NOMO-1 (cell line): ENCODE measurements around the gene NFE2L3.
A peak's percentile ranks its signal among the peaks of the same experiment; 100 is the strongest.

Experiments
- DNase-seq, 2 experiments: peaks; one replicate each; lab custom pipeline; 2025; ENCODE audit not compliant: unreplicated experiment in 2 of 2; lab: John Stamatoyannopoulos, UW

Gene NFE2L3

DNA sequence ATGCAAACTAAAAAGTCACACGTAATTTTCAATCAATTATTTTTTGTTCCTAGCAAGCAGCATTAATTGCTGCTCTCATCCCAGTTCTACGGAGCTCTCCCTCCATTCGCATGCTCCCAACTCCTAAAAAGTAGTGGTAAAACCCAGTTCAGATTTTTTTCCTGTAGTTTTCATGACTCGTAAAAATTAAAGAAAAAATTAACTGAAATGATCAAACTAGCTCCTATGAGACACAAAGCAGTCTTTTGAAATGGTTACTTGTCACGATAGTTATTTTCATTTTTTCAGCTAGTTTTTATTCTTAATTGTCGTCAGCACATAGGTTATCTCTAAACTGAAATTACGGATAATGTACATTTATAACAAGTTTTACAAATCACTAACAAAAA, 46.8 kb downstream of the NFE2L3 start:
- no peak for DNase-seq

DNA sequence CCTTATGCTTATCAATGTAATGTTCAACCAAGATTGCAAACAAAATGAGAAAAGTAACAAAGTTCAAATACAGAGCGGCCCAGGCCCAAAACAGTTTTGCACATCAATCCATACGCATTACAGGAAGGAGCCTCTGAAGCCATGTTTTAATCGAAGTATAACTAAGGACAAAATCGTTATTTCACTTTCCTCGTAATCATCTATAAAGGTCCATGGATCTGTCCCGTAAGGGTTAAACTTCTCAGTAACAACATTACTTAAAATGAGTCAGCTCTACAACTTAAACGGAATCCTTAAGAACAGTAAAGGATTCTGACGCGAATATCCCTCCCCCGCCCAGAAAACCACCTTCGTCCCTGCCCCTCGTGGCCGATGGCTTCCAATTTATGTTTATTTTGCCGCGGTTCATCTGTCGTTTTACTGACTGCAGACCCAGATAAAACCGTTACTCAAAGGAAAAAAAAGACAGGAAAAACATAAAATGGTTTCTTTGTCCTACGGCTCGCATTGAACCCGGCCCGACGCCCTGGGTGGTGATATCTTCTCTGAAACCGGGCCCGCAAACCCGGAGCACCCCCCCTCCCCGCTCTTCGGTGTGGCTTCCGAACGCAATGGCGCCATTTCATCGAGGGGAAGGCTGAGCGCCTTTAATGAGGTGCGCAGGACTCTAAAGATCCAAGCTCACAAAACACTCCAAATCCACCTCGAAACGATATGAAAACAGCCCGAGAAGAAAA, 47.5 kb downstream of the NFE2L3 start:
- peak in 1 of 2 experiments; percentile 73 for DNase-seq

DNA sequence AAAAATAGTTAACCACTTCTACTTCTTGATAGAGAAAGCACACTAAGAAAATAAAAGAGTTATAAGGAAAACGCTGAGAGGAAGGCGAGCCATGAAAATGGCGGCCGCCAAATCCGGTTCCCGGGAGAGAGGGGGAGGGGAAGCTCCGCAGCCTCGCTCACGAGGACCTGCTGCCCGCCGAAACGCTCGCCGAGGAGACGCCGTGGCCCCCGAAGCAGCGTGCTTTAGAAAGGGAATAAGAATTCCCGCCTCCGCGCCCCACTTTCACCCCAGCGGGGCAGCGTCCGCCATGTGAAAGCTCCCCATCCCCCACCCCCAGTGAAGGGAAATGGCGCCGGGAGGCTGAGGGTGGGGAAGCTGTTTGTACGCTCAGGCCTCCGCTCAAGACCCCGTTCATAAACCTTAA, 48.0 kb downstream of the NFE2L3 start:
- peak; percentile 73 for DNase-seq

DNA sequence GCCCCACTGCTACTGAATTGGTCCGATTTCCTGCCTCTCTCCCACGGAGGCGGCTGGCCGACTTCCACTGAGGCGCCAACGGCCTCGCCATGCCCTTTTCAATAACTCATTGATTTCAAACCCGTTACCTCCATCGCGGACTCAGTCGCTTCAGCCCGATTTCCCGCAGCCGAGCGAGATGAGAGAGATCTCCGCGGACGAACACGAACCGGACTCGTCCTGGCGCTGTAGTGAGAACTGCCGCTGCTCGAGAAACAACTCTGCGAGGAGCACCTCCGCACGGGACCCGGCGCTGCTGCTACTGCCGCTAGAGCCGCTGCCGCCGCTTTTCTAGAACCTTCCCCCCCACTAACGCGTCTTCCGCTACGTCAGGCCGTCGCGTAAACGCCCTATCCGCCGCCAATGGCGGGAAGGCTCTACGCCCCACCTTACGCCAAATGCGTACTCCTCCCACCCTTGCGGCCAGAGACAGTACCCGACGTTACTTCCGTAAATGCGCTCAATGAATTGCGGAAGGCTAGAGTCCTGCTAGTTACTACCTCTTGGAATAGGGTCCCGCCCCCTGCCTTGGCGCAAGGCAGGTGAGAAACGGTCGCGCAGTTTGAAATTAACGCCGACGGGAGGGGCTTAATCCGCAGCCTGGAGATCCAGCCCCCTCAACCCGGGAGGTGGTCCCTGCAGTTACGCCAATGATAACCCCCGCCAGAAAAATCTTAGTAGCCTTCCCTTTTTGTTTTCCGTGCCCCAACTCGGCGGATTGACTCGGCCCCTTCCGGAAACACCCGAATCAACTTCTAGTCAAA, 48.6 kb downstream of the NFE2L3 start, which contains the start of gene HNRNPA2B1:
Gene HNRNPA2B1 (minus strand): TSS at position 303 of the 803 bp plus-strand sequence. CDS start 169 bp downstream, at position 134.
- DNase-seq: peak; percentile 97 to 99

DNA sequence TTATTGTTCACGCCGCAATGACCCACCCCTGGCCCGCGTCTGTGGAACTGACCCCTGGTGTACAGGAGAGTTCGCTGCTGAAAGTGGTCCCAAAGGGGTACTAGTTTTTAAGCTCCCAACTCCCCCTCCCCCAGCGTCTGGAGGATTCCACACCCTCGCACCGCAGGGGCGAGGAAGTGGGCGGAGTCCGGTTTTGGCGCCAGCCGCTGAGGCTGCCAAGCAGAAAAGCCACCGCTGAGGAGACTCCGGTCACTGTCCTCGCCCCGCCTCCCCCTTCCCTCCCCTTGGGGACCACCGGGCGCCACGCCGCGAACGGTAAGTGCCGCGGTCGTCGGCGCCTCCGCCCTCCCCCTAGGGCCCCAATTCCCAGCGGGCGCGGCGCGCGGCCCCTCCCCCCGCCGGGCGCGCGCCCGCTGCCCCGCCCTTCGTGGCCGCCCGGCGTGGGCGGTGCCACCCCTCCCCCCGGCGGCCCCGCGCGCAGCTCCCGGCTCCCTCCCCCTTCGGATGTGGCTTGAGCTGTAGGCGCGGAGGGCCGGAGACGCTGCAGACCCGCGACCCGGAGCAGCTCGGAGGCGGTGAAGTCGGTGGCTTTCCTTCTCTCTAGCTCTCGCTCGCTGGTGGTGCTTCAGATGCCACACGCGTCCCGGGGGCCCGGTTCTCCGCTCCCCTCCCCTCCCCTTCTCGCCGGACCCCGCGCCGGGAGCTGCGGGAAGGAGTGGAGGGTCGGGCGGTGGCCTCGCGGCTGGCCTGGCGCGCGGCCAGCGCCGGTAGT, 49.4 kb downstream of the NFE2L3 start, which contains the start of gene CBX3:
Gene CBX3 (plus strand): TSS at position 499 of the 772 bp plus-strand sequence. CDS start 1,254 bp downstream, outside the sequence.
- peak; percentile 94 to 95 for DNase-seq

DNA sequence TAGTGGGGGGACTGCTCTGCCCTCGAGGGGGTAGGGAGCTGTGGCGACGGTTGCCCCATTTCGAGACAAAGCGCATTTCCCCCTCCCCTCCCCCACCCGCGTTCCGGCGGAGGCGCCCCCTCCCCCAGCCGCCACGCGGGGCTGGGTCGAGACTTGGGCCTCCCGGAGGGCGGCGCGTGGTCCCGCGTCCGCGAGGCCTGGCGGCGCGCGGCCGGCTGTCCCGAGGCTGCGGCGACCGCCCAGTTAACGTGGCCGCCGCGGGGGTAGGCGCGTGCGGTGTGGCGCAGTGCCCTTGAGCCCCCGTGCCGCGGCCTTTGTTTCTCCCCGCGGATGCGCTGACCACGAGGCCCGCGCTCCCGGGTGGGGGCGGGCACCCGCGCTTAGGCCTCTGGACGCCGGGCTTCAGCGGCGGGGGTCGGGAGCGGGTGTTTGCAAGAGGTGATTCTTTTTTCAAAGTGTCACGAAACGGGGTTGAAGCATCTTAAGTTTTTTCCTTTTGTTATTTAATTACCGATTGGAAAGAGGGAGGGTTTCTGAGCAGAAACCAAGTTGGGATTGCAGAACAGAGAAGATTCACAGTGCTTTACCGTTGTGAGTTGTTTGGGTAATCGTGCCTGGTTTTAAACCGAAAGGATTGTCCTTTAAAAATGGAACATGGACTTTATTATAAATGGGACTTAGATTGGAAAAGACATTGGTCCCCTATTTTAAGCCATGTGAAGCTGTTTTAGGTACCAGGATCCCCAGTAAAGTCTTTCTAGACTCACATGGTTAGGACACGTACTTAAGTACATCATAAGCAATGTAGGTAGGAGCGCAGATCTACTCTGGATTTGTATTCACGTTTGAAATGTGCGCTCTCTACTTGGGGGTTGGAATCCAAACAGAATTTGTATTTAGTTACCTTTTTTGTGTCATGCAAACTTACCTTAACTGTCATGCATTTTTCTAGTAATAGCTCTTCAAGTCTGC, 50.3 kb downstream of the NFE2L3 start:
- peak; percentile 44 to 59 for DNase-seq

DNA sequence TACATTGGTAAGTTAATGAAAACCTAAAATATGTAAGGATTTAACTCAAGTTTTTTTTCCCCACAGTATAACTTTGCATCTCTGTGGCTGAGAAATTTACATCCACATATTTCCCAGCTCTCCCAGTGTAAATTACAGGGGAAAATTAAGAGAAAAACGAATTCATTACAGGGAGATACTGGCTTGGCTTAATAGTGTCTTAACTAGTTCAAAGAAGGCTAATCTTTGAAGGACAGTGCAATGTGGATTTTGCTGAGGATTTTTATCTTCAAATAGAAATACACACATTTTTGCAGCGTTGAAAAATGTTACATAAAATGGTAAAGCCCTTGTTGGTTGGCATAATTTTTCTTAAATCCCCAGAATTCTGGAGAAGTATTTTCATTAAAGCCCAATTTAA, 51.0 kb downstream of the NFE2L3 start:
- DNase-seq: no peak

DNA sequence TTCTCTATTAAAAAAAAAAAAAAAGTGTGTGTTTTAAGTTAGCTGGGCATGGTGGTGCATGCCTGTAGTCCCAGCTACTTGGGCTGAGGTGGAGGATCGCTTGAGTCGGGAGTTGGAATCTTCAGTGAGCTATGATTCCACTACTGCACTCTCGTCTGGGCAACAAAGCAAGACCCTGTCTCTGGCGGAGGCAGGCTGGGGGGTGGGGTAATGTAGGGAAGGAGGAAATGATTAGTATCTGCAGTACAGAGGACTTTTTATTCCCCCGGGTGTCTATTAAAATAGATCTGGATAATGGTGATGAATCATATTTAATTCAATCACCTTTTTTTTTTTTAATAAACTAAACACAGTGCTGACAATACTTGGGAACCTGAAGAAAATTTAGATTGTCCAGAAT, 56.0 kb downstream of the NFE2L3 start:
- no peak for DNase-seq

DNA sequence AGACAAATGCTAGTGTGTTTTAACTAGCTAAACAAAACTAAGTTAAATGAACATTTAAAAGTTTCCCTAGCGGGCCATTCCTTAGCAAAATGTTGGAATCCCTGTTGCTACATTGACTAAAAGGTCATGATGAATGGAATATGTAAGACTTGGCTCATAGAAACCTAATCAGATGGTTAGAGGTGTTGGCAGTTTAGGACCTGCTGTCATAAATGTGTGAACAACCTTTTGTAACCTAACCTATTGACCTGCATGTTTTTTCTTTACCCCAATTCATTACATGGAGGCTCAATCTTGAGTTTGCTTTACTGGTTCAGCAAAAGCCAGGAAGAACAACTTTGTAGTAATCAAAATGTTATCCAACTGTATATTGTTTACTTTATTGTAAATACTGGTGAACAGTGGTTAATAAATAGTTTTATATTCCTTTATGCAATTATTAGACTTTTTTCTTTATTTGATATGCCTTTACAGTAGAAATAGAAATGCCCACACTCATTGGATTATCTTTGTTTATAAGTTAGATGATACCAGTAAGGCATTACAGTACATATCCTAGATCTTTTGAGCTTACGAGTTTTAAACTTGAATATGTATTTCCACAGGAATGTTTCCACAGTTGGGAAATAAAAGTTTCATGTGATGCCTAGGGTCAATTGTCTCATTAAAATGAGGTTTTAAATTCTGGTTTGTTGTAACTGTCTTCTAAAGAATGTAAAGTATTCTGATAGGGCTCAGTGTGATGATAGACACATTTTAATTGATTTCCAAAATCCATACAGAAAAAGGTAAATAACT, 61.1 kb downstream of the NFE2L3 start:
- no peak for DNase-seq

DNA sequence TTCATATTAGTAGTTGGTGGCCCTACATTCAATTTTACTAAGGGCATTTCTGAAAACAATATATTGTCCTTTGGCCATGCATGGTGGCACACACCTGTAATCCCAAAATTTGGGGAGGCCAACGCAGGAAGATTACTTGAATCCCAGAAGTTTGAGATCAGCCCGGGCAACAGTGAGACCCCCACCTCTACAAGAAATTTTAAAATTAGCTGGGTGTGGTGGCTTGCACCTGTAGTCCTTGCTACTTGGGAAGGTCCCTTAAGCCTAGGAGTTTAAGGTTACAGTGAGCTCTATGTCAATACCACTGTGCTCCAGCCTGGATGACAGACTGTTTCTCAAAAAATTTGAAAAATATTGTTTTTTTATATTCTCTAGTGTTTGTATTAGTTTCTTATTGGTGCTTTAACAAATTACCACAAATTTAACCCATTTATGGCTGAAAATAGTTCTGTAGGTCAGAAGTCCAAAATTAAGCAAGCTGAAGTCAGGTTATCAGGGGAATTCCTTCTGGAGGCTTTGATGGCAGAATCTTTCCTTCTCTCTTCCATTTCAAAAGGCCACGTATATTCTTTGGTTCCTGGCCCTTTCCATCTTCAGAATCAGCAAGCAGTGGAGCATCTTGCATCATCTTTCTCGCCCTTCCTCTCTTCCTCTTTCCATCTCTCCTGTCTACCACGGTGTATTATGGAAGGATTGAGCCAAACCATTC, 62.0 kb downstream of the NFE2L3 start:
- DNase-seq: no peak

DNA sequence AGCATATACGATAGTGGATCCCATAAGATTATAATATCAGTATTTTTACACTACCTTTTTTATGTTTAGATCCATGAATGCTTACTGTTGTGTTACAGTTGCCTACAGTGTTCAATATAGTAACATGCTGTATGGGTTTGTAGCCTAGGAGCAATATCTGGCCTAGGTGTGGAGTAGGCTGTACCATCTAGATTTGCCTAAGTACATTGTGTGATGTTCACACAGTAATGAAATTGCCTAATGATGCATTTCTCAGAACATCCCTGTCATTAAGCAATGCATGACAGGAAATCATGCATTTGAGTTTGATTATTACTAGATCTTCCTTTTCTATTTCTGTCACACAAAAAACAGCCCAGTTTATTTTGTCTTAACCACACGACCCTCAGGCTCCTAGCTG, 64.1 kb downstream of the NFE2L3 start:
- DNase-seq: no peak

DNA sequence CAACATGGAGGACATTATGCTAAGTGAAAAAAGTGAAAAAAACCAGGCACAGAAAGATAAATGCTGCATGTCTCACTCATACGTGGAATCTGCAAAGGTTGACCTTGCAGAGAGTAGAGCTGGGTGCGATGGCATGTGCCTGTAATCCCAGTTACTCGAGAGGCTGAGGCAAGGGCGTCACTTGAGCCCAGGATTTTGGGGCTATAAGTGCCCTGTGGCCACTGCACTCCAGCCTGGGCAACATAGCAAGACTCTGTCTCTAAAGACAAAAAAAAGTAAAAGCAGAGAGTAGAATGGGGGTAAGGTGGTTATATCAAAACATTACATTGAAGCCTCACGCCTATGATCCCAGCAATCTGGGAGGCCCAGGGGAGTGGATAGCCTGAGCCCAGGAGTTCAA, 72.4 kb downstream of the NFE2L3 start:
- no peak for DNase-seq

DNA sequence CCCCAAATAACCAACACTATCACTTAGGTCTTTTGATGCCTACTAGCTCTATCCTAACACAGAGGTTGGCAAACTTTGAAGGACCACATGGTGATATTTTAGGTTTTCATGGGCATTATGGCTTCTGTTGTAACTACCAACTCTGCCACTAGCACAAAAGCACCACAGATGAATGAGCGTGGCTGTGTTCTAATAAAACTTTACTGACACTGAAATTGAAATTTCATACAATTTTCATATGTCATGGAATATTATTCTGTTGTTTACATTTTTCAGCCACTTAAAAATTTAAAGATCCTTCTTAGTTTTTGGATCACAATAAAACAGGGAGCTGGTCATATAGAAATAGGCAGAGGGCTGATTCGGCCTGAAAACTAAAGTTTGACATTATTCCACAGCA, 76.0 kb downstream of the NFE2L3 start:
- no peak for DNase-seq

DNA sequence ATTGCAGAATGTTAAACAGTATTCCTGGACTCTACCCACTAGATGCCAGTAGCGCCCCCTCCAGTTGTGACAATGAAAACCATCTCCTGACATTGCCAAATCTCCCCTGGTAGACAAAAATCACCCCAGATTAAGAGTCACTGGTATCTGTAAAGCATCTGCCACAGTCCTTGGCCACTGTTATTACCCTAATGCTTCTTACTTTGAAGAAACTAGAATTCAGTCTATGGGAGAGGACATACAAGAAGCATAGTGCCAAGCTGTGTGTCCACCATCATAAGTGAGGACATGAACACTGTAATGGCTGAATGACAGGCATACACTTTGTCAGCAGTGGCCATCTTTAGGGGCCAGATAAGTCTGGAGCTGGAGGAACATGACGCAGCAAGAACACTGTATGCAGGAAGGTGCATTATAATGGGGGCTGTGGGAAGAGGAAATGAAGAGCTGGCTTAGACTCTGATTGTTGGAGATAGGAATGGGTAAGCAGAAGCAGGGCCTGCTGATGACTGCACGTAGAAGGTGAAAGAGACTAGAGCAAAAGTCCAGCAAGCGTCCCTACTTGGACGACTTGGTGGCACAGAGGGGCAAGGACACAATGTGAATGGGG, 82.0 kb downstream of the NFE2L3 start:
- DNase-seq: no peak
